NCI-H526 (cell line): Measurements from ENCODE around the gene TAL2.

Experiments used
- DNase-seq, 2 experiments: peaks; one replicate each; lab custom pipeline; 2025; lab: John Stamatoyannopoulos, UW

Gene TAL2

GRCh38 chr9:105662184-105663104 lies at the start of gene TAL2:
TSS of gene TAL2 (plus strand) at chr9:105662457. CDS start at chr9:105662497, 40 bp downstream.
- no peak for DNase-seq

- DNase-seq, result no peak
These were observed 41.3 kb upstream of the TAL2 start for GRCh38 chr9:105621001-105621400.

- no peak for DNase-seq
These were observed 37.2 kb upstream of the TAL2 start for GRCh38 chr9:105625088-105625487.

- DNase-seq, result no peak
These were observed 29.4 kb upstream of the TAL2 start for GRCh38 chr9:105632807-105633206.

GRCh38 chr9:105633411-105633810 lies 28.8 kb upstream of the TAL2 start:
- no peak for DNase-seq

GRCh38 chr9:105636331-105636730 lies 25.9 kb upstream of the TAL2 start:
- DNase-seq, result no peak

GRCh38 chr9:105637787-105638395 lies 24.4 kb upstream of the TAL2 start:
- DNase-seq, result peak in 1 of 2 experiments; percentile 7

- no peak for DNase-seq
These were observed 22.3 kb upstream of the TAL2 start for GRCh38 chr9:105639936-105640335.

- DNase-seq, result no peak
These were observed 18.5 kb upstream of the TAL2 start for GRCh38 chr9:105643795-105644194.

- peak in 1 of 2 experiments; percentile 52 for DNase-seq
These were observed 15.2 kb upstream of the TAL2 start for GRCh38 chr9:105646879-105647594.

GRCh38 chr9:105647595-105648349 lies 14.5 kb upstream of the TAL2 start:
- peak in 1 of 2 experiments; percentile 17 for DNase-seq

- no peak for DNase-seq
These were observed 10.5 kb upstream of the TAL2 start for GRCh38 chr9:105651806-105652205.

GRCh38 chr9:105656131-105656921 lies 5.9 kb upstream of the TAL2 start:
- DNase-seq, result peak in 1 of 2 experiments; percentile 65

GRCh38 chr9:105658351-105658750 lies 3.9 kb upstream of the TAL2 start:
- no peak for DNase-seq

- no peak for DNase-seq
These were observed 1.2 kb upstream of the TAL2 start for GRCh38 chr9:105661011-105661410.

- no peak for DNase-seq
These were observed 1.7 kb downstream of the TAL2 start for GRCh38 chr9:105663914-105664313.

- DNase-seq, result no peak
These were observed 5.6 kb downstream of the TAL2 start for GRCh38 chr9:105667867-105668266.

GRCh38 chr9:105670315-105670714 lies 8.1 kb downstream of the TAL2 start:
- no peak for DNase-seq

- DNase-seq, result no peak
These were observed 8.5 kb downstream of the TAL2 start for GRCh38 chr9:105670775-105671174.

GRCh38 chr9:105672711-105673234 lies 10.5 kb downstream of the TAL2 start:
- DNase-seq, result peak; percentile 7 to 26
